Measurements from ENCODE around the gene PCSK6. TPM values are rescaled to one million over a fixed set of nuclear protein-coding genes. Genes with fewer than 3 reads are reported as not detected.
"Not testable (repeated sequence)": the region's sequence is repeated elsewhere in the genome, so short reads cannot be mapped to it uniquely, and the experiment has no call there.

The PCSK6 gene
- total RNA-seq, 1 experiment from 2014 or later: 3.7 TPM

GRCh38 chr15:101342056-101342455 is 147.5 kb downstream of the PCSK6 start:
- H3K4me2 ChIP-seq (ENCODE audit: low read length): no peak overlapping the region
- ChIA-PET POLR2A (ENCODE audit: unreplicated experiment) (no interaction called here), CTCF (no interaction called here)
- H3K4me1 ChIP-seq (ENCODE audit: insufficient read depth, low read length): no peaks in the 10 kb centered on the region
- H2AFZ ChIP-seq (ENCODE audit: low read length): no peak overlapping the region
- H3K9me2 ChIP-seq (replicated peaks; ENCODE audit: low read length): no peaks in the 10 kb centered on the region
- no peak overlapping the region for H3K27ac ChIP-seq (ENCODE audit: low read length)
- no peaks in the 10 kb centered on the region for H3K9me3 ChIP-seq (ENCODE audit: low read length)
- H3F3A ChIP-seq (ENCODE audit: low read length, unreplicated experiment): no peaks in the 10 kb centered on the region
- no peaks in the 10 kb centered on the region for H3K36me3 ChIP-seq (ENCODE audit: low read depth, low read length)
- intact Hi-C loops (cut with micrococcal nuclease): no loop called here
- no peak overlapping the region for H3K4me3 ChIP-seq (ENCODE audit: low read length)
- peaks cover 51% of the 10 kb centered on the region for H3K27me3 ChIP-seq (ENCODE audit: low read length)
- no peak for ATAC-seq
- TF ChIP-seq CTCF (conservative IDR thresholded peaks at IDR 0.05; ENCODE audit: low read depth, low read length) (no peak), EZH2phosphoT487 (IDR thresholded peaks at IDR 0.05; ENCODE audit: borderline replicate concordance, low read length) (no peak), EZH2 (IDR thresholded peaks at IDR 0.05; ENCODE audit: low read length, unreplicated experiment) (no peak)
- H4K20me1 ChIP-seq (ENCODE audit: low read length): no peaks in the 10 kb centered on the region
- no TSS peak for BruUV-seq (replicated peaks)
- no peaks in the 10 kb centered on the region for H3K79me2 ChIP-seq (ENCODE audit: low read length)
- no peak for DNase-seq
- no peak overlapping the region for H3K9ac ChIP-seq (ENCODE audit: low read length)

GRCh38 chr15:101338502-101339057 is 150.9 kb downstream of the PCSK6 start:
- intact Hi-C loops (cut with micrococcal nuclease): no loop called here
- no peak for ATAC-seq
- ChIA-PET POLR2A (ENCODE audit: unreplicated experiment) (no interaction called here), CTCF (no interaction called here)
- Histone ChIP-seq H3K27ac (ENCODE audit: low read length) (no peak overlapping the region), H3K4me3 (ENCODE audit: low read length) (no peak overlapping the region), H3K9me3 (ENCODE audit: low read length) (no peaks in the 10 kb centered on the region), H3K36me3 (ENCODE audit: low read depth, low read length) (no peaks in the 10 kb centered on the region), H2AFZ (ENCODE audit: low read length) (no peak overlapping the region), H4K20me1 (ENCODE audit: low read length) (no peaks in the 10 kb centered on the region), H3K4me1 (ENCODE audit: insufficient read depth, low read length) (no peaks in the 10 kb centered on the region), H3K79me2 (ENCODE audit: low read length) (no peaks in the 10 kb centered on the region), H3K9ac (ENCODE audit: low read length) (no peak overlapping the region), H3K4me2 (ENCODE audit: low read length) (no peak overlapping the region), H3K9me2 (replicated peaks; ENCODE audit: low read length) (no peaks in the 10 kb centered on the region), H3F3A (ENCODE audit: low read length, unreplicated experiment) (no peaks in the 10 kb centered on the region), H3K27me3 (ENCODE audit: low read length) (peaks cover 28% of the 10 kb centered on the region)
- no peak for DNase-seq
- BruUV-seq (replicated peaks): no TSS peak
- TF ChIP-seq CTCF (conservative IDR thresholded peaks at IDR 0.05; ENCODE audit: low read depth, low read length) (no peak), EZH2phosphoT487 (IDR thresholded peaks at IDR 0.05; ENCODE audit: borderline replicate concordance, low read length) (no peak), EZH2 (IDR thresholded peaks at IDR 0.05; ENCODE audit: low read length, unreplicated experiment) (no peak)

GRCh38 chr15:101337976-101338375 is 151.5 kb downstream of the PCSK6 start:
- no peaks in the 10 kb centered on the region for H3K9me2 ChIP-seq (replicated peaks; ENCODE audit: low read length)
- DNase-seq (no peak), ATAC-seq (no peak)
- POLR2A ChIA-PET (ENCODE audit: unreplicated experiment): no interaction called here
- intact Hi-C loops (cut with micrococcal nuclease): no loop called here
- TF ChIP-seq EZH2 (IDR thresholded peaks at IDR 0.05; ENCODE audit: low read length, unreplicated experiment): no peak
- TF ChIP-seq EZH2phosphoT487 (IDR thresholded peaks at IDR 0.05; ENCODE audit: borderline replicate concordance, low read length): no peak
- TF ChIP-seq CTCF (conservative IDR thresholded peaks at IDR 0.05; ENCODE audit: low read depth, low read length): no peak
- no peaks in the 10 kb centered on the region for H3K36me3 ChIP-seq (ENCODE audit: low read depth, low read length)
- H3K79me2 ChIP-seq (ENCODE audit: low read length): no peaks in the 10 kb centered on the region
- H2AFZ ChIP-seq (ENCODE audit: low read length): no peak overlapping the region
- H3K4me3 ChIP-seq (ENCODE audit: low read length): no peak overlapping the region
- H3K27me3 ChIP-seq (ENCODE audit: low read length): peaks cover 27% of the 10 kb centered on the region
- CTCF ChIA-PET: no interaction called here
- no peaks in the 10 kb centered on the region for H3K4me1 ChIP-seq (ENCODE audit: insufficient read depth, low read length)
- no peaks in the 10 kb centered on the region for H3K9me3 ChIP-seq (ENCODE audit: low read length)
- H4K20me1 ChIP-seq (ENCODE audit: low read length): no peaks in the 10 kb centered on the region
- no peak overlapping the region for H3K4me2 ChIP-seq (ENCODE audit: low read length)
- no peaks in the 10 kb centered on the region for H3F3A ChIP-seq (ENCODE audit: low read length, unreplicated experiment)
- no peak overlapping the region for H3K27ac ChIP-seq (ENCODE audit: low read length)
- BruUV-seq (replicated peaks): no TSS peak
- H3K9ac ChIP-seq (ENCODE audit: low read length): no peak overlapping the region

- H3K9me3 ChIP-seq (ENCODE audit: low read length); H3K9me2 ChIP-seq (replicated peaks; ENCODE audit: low read length); CTCF ChIA-PET; H3K9ac ChIP-seq (ENCODE audit: low read length); ATAC-seq; H3K4me1 ChIP-seq (ENCODE audit: insufficient read depth, low read length); POLR2A ChIA-PET (ENCODE audit: unreplicated experiment); H4K20me1 ChIP-seq (ENCODE audit: low read length); H3K4me3 ChIP-seq (ENCODE audit: low read length); DNase-seq; H2AFZ ChIP-seq (ENCODE audit: low read length); H3F3A ChIP-seq (ENCODE audit: low read length, unreplicated experiment); H3K4me2 ChIP-seq (ENCODE audit: low read length); H3K27ac ChIP-seq (ENCODE audit: low read length); H3K79me2 ChIP-seq (ENCODE audit: low read length); H3K36me3 ChIP-seq (ENCODE audit: low read depth, low read length); intact Hi-C loops (cut with micrococcal nuclease); BruUV-seq (replicated peaks): not testable (repeated sequence)
- peaks cover 20% of the 10 kb centered on the region for H3K27me3 ChIP-seq (ENCODE audit: low read length)
Measured at GRCh38 chr15:101333907-101334789, 155.4 kb downstream of the PCSK6 start.

All from PC-3 (cell line).